Measurements from ENCODE around the gene LEP. TPM values are rescaled to one million over a fixed set of nuclear protein-coding genes. Genes with fewer than 3 reads are reported as not detected.

LEP gene
- polyA plus RNA-seq, 1 of the 3 experiments (the other 2 are of a cell fraction): not detected

DNA sequence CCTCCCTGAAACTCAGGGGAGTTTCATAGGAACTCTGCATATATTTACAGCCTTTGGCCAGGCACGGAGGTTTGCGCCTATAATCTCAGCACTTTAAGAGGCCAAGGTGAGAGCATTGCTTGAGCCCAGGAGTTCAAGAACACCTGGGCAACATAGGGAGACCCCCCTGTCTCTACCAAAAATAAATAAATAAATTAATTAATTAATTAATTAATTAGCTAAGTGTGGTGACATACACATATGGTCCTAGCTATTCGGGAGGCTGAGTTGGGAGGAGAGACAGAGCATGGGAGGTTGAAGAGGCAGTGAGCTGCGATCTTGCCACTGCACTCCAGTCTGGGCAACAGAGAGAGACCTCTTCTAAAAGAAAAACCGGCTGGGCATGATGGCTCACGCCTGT, 9.4 kb upstream of the LEP start:
- Histone ChIP-seq H3K4me2 (no peak overlapping the region), H4K20me1 (ENCODE audit: insufficient read depth) (no peaks in the 10 kb centered on the region), H3K4me1 (ENCODE audit: control insufficient read depth in 1 of 2, insufficient read depth in 2 of 2, low read depth in 1 of 2, low read length in 1 of 2) (peaks cover 0 to 7% of the 10 kb centered on the region in 2 experiments; a peak in 1 of 4 replicates), H3K27ac (ENCODE audit: low read depth in 2 of 2, low read length in 1 of 2) (no peak overlapping the region), H3K4me3 (ENCODE audit: low read depth in 2 of 2, low read length in 1 of 2) (no peak overlapping the region), H3K9me3 (no peaks in the 10 kb centered on the region), H3K36me3 (replicated peaks in 1 of 2; ENCODE audit: control insufficient read depth in 1 of 2, insufficient read depth in 2 of 2, low read length in 1 of 2) (no peaks in the 10 kb centered on the region), H3K9me2 (no peaks in the 10 kb centered on the region), H3K27me3 (ENCODE audit: insufficient read depth) (peaks cover 6% of the 10 kb centered on the region; the same call in 1 of the 2 replicates), H3K79me2 (ENCODE audit: insufficient read depth) (no peaks in the 10 kb centered on the region), H3F3A (replicated peaks; ENCODE audit: insufficient read depth) (no peaks in the 10 kb centered on the region), H2AFZ (ENCODE audit: low read depth) (no peak overlapping the region), H3K9ac (no peak overlapping the region)
- ChIA-PET POLR2A (no interaction called here), CTCF (interaction anchor here (1.2 to 5.7 kb wide), 3 partner anchors 12 to 116 kb away, joined by 3 to 34 read pairs (median 13); no protein-coding TSS in a partner anchor)
- 82% methylated on average over 6 of the region's 6 CpGs for WGBS (ENCODE audit: low lambda C conversion rate)
- no peak for TF ChIP-seq POLR2AphosphoS5 (IDR thresholded peaks at IDR 0.05; ENCODE audit: low read depth, low read length)
- no peak for TF ChIP-seq YY1 (IDR thresholded peaks at IDR 0.05; ENCODE audit: low read depth)
- TF ChIP-seq RXRA (IDR thresholded peaks at IDR 0.05; ENCODE audit: borderline replicate concordance, low read depth): no peak
- no peak for TF ChIP-seq JUND (IDR thresholded peaks at IDR 0.05)
- no peak for TF ChIP-seq TEAD4 (IDR thresholded peaks at IDR 0.05; ENCODE audit: borderline replicate concordance, insufficient read depth)
- no peak for TF ChIP-seq NRF1 (IDR thresholded peaks at IDR 0.05; ENCODE audit: low read depth, low read length)
- no peak for TF ChIP-seq EZH2phosphoT487 (IDR thresholded peaks at IDR 0.05; ENCODE audit: borderline replicate concordance, low read depth)
- TF ChIP-seq FOSL2 (IDR thresholded peaks at IDR 0.05; ENCODE audit: borderline replicate concordance, low read depth): no peak
- TF ChIP-seq, protein P1, sequence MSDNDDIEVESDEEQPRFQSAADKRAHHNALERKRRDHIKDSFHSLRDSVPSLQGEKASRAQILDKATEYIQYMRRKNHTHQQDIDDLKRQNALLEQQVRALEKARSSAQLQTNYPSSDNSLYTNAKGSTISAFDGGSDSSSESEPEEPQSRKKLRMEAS (IDR thresholded peaks at IDR 0.05; ENCODE audit: low read depth): no peak
- TF ChIP-seq RCOR1 (IDR thresholded peaks at IDR 0.05; ENCODE audit: low read length): no peak
- TF ChIP-seq GATA2 (CRISPR knock-in tag; IDR thresholded peaks at IDR 0.05): no peak
- TF ChIP-seq, protein P2, sequence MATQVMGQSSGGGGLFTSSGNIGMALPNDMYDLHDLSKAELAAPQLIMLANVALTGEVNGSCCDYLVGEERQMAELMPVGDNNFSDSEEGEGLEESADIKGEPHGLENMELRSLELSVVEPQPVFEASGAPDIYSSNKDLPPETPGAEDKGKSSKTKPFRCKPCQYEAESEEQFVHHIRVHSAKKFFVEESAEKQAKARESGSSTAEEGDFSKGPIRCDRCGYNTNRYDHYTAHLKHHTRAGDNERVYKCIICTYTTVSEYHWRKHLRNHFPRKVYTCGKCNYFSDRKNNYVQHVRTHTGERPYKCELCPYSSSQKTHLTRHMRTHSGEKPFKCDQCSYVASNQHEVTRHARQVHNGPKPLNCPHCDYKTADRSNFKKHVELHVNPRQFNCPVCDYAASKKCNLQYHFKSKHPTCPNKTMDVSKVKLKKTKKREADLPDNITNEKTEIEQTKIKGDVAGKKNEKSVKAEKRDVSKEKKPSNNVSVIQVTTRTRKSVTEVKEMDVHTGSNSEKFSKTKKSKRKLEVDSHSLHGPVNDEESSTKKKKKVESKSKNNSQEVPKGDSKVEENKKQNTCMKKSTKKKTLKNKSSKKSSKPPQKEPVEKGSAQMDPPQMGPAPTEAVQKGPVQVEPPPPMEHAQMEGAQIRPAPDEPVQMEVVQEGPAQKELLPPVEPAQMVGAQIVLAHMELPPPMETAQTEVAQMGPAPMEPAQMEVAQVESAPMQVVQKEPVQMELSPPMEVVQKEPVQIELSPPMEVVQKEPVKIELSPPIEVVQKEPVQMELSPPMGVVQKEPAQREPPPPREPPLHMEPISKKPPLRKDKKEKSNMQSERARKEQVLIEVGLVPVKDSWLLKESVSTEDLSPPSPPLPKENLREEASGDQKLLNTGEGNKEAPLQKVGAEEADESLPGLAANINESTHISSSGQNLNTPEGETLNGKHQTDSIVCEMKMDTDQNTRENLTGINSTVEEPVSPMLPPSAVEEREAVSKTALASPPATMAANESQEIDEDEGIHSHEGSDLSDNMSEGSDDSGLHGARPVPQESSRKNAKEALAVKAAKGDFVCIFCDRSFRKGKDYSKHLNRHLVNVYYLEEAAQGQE (IDR thresholded peaks at IDR 0.05; ENCODE audit: low read depth, low read length): no peak
- no peak for TF ChIP-seq EP300 (IDR thresholded peaks at IDR 0.05; ENCODE audit: borderline replicate concordance in 1 of 2, low read depth in 1 of 2, low read length in 1 of 2)
- TF ChIP-seq RFX5 (IDR thresholded peaks at IDR 0.05; ENCODE audit: low read length): no peak
- TF ChIP-seq TAF1 (IDR thresholded peaks at IDR 0.05; ENCODE audit: borderline replicate concordance, low read depth, low read length): no peak
- DNase-seq: no peak

All from SK-N-SH (cell line).